Dermis microvascular lymphatic vessel endothelial cell (primary cell): ENCODE results near the gene PIP4K2C. TPM values are rescaled to one million over a fixed set of nuclear protein-coding genes. Genes with fewer than 3 reads are reported as not detected.
A peak's percentile ranks its signal among the peaks of the same experiment; 100 is the strongest.

Experiments
- DNase-seq, 2 donors: peaks; one replicate each; pipeline versions ENCODE4 v3.0.0 to v3.0.0-alpha.2; 2010; ENCODE audit warnings: low read depth in 2 of 2
- total RNA-seq: library from RNA; depleted of rRNA; stranded (reverse); fragments of >200 nt; gene quantifications from 2 replicates; pipeline ENCODE4 v1.2.1, GENCODE V29; 2014

The PIP4K2C gene
- total RNA-seq, result 10.9 and 15.2 TPM in 2 replicates

DNA sequence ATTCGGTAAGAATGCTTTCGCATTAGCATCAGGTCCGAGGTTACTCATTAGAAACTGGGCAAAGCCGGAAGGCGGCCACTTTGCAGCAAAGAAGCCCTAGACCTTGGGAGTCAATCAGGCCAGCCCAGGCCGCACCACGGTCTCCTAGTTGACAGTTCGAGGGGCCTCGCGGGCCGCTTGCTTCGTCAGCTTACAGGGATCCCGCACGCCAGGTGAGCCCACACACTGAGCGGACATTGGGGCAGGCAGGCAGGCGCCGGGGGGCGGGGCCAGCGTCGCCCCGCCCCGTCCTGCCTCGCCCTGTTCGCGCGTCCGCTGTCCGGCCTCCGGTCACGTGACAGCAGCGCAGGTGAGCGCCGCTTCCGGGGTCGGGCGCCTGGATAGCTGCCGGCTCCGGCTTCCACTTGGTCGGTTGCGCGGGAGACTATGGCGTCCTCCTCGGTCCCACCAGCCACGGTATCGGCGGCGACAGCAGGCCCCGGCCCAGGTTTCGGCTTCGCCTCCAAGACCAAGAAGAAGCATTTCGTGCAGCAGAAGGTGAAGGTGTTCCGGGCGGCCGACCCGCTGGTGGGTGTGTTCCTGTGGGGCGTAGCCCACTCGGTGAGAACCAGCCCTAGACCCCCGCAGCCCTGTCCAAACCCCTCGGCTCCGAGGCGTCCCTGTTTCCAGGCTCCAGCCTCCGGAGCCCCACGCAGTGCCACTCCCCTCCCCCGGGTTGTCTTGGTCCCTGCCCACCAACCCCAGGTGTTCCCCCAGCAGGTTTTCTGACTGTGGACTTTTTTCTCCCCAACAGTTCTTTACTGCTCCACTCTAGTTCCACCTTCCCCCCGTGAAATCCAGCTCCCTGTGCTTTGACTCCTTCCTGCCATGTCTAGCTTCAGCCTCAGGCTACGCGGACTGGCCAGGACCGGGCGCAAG, at the start of gene PIP4K2C:
TSS of gene PIP4K2C (plus strand) at position 329 of the 918 bp plus-strand sequence. CDS start at position 427, 98 bp downstream.
- peak in 1 of 2 donors; percentile 27 for DNase-seq

DNA sequence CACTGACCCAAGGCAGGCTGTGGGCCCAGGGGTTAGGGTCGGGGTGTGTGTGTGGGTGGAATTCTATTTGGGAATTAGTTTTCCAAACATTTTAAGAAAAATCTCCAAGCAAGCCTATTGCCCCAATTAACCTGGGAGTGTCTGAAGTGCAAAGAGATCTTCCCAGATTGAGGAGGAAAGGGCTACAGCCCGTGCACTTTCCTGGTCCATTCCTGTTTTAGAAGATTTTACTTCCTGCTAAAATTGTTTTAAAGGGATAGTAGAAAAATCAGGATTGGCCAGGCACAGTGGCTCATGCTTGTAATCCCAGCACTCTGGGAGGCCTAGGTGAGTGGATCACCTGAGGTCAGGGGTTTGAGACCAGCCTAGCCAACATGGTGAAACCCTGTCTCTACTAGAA, 49.3 kb upstream of the PIP4K2C start:
- no peak for DNase-seq

DNA sequence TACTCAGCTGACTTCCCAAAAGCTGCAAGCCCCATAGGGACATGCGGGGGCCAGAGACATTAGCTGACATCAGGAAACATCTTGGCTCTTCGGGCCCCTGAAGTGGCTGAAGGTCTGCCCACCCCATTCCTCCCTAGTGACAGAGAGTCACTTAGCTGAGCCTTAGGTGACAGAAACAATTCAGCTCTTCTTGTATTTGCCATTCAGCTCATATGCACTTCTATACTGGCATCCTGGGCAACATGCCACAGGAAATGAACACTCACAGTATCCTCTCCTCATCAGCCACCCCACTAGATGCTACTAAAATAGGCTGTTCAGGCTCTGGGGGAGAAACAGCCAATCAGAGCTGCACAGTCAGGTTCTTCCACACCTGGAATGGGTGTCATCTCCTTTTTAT, 47.4 kb upstream of the PIP4K2C start:
- DNase-seq, result peak in 1 of 2 donors; percentile 45

DNA sequence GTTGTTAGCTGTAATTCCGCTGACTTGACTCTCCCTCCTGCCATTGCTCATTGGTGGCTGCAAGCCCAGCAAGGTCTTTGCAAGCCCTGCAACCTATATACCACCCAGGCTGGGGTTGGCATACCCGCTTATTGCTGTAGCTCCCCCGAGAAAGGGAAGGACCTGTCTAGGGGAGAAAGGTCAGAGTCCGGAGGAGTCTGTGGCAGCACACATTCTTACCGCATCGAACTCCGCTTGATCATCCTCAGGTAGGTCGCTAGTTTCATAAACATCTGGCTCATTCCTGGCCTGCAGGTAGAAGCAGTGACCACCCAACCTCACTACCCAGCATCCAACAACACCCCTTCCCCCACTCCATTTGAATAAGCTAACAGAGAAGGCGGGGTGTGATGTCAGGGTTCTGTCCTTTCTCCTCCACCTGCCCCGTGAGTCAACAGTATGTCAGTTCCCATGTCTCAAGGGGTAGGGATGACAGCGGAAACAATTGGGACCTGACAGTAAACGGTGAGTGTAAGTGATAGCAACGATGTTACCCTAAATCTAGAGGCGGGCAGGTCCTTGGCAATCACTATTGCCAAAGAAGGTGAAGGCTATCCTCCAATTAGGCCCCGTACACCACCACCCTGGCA, 45.1 kb upstream of the PIP4K2C start:
- peak in 1 of 2 donors; percentile 24 for DNase-seq

DNA sequence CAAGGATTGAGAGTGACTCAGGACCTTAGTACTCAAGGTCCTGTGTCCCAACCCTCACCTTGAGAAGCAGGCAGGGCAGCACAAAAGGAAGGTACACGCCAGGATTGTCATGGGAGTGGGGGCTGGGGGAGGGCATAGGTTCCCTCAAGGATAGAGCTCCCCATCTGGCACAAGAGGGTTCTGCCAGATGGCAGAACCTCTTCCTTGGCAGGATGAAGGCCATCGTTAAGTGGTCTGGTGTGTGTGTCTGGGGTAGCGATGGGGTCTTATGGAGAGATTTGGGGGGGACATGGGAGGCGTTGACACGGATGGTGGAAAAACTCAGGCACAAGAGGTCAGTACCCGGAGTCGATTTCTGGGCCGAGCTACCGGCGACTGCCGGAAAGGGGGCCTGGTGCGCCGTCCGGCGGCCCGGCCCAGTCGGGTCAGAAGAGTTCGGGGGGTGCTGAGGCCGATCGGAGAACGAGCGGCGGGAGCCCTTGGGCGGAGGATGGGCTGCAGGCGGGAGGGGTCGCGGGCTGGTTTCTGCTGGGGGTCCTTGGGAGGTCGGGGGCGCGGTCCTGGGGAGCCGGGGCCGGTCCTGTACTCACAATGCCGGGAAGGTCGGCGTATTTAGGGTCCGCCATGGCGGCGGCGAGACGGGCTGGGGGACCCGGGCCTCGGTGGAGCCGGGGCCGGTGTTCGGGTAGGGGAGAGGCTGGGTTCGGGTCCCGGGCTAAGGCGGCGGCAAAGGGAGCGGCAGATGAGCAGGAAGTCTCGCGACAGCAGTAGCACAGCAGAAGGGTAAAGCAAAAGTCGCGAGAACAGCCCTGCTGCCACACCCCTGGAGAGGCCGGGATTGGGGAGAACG, 44.3 kb upstream of the PIP4K2C start, which contains the start of gene DCTN2:
TSS of gene DCTN2 (minus strand) at position 755 of the 850 bp plus-strand sequence. CDS start at position 626, 129 bp downstream.
- peak; percentile 94 to 98 for DNase-seq

DNA sequence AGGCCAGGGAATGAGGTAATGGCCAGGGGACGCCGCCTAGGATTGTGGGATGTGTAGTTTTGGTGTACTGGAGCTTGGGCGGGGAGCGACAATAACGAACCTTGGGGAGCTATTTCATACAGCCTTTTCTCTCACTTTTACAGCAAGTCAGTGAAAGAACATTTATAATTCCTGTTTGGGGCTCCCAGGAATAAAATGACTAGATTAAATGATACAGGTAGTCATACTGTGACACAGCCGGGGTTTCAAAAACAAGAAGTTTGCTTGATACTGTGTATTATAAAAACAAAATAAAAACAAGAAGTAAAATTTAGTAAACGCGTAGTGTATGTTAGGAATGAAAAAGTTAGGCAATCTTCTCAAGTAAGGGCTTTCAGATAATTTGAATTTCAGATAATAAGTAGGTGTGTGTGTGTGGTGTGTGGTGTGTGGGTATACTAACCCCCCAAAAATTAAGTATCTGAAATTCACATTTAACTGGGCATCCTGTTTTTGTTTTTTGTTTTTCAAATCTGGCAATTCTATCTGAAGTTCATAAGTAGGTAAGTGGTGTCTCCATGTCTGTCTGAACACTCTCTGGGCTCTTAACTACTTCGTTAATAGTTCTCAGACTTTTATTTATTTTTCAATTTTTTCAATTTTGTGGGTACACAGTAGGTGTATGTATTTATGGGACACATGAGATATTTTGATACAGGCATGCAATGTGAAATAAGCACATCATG, 43.5 kb upstream of the PIP4K2C start:
- DNase-seq, result no peak

DNA sequence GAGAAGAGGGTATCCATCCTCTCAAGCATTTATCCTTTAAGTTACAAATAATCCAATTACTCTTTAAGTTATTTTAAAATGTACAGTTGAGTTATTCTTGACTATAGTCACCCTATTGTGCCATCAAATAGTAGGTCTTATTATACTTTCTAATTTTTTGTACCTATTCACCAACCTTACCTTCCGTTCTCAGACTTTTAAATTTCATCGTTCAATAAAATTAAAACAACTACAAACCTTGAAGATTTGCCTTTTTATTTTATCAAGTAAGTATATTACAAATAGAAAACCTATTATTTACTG, 43.0 kb upstream of the PIP4K2C start:
- no peak for DNase-seq

DNA sequence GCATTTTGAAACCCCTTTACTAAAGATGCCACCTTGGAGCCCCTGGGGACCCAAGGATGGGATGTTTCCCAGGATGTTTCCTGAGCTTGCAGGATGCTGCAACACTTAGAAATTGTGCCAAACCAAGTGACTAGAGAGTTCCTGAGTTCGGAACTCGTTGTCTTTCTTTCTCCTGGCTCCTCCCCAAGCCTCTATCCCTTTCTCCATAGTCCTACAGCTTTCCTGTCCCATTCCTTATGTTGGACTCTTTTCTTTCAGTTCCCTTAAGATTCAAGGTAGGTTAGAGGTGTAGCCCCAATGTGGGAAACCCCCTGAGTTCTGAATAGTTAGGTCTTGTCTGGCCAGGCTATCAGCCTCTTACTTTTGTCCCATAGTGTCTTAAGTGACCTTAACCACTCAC, 42.5 kb upstream of the PIP4K2C start:
- DNase-seq, result no peak

DNA sequence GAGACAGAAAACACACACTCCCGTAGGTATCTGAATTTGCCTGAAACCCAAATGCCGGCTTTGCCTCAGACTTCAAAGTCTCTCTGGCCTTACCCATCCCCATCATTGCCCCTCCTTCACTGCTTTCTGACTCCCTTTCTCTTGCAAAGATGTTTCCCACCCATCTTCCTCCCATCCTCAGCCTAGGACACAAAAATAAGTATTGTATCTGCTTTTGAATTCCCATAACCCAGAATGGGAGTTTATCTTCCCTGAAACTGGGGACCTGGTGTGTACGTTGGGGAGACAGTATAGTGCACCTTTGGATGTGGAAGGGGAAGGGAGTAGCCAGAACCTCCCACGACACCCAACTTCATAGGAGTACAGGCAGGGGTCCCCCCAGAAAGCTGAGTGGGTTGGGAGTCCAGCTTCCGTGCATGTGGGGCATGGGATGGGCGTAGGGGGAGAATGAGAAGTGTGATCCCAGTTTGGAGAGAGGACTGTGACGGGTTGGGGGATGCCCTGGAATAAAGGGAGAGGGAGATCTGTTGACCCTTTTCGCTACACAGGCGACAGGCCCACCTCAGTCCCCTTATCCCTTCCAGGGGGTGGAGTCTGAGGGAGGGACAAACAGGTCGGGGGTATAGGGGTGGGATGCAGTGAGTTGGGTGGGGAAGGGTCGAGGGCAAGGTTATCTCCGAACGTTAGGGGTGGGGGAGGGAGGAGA, 41.6 kb upstream of the PIP4K2C start:
- no peak for DNase-seq

DNA sequence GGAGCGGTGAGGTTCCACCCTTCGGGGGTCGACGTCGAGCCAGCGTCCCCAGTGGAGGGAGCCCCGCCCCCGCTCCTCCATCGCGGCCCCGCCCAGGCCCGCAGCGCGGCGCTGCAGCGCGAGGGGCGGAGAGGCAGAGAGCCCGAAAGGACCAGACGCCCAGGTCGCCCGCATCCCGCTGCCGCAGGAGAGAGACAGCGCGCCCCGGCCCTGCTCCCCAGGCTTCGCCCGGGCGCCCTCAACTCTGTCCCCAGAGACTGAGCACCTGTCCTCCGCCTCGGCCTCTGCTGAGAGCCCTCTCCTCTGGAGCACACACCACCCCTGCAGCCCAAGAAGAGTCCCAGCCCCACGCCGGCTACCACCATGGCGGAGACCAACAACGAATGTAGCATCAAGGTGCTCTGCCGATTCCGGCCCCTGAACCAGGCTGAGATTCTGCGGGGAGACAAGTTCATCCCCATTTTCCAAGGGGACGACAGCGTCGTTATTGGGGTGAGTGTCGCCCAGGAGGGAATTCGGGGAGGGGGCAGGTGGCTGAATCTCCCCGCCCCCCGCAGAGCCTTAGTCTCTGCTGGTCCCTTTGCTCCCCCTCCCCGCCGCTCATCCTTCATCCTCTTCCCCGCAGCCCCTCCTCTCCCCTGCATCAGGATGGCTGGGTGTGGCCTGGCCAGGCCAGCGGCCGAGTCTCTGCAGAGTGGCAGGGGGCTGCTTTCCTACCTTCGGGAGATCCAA, 40.9 kb upstream of the PIP4K2C start, which contains the start of gene KIF5A:
TSS of gene KIF5A (plus strand) at position 136 of the 732 bp plus-strand sequence. CDS start at position 364, 228 bp downstream.
- DNase-seq, result no peak

DNA sequence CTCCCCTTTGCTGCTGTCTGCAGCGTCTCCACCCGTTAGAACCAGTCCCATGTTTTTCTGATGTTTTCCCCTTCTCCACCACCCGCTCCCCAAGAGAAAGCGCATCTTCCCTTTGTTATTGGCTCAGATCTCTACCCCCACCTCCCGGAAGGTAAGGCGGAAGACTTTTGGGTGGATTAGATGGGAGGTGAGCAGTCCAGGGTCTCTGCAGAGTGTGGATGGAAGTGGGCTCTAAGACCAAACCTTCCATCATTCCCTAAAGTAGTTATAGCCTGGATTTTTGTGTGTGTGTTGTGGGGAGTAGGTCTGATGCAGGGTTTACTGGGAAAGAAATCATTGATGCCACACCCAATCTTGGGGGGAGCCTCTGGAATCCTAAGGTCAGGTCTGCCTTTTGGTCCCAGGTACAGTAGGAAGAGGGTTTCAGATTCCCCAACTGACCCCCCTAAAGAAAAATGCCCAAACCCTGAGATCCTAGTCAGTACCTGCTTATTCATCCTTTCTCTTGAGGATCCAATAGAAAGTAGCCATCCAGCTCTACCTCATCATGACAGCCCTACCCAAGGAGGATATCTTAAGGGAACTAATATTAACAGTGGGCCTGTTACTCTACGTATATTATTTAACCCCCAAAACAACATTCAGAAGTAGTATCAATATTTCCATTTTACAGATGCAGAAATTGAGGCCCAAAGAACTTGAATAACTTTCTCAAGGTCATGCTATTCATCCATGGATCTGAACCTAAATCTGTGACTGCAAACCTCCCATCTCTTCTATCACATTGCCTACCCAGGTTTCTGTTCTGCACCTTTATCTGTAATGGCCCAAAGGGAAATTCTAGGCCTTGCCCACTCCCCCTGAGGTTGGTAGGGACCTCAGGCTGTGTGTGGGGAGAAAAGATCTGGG, 40.1 kb upstream of the PIP4K2C start:
- no peak for DNase-seq

DNA sequence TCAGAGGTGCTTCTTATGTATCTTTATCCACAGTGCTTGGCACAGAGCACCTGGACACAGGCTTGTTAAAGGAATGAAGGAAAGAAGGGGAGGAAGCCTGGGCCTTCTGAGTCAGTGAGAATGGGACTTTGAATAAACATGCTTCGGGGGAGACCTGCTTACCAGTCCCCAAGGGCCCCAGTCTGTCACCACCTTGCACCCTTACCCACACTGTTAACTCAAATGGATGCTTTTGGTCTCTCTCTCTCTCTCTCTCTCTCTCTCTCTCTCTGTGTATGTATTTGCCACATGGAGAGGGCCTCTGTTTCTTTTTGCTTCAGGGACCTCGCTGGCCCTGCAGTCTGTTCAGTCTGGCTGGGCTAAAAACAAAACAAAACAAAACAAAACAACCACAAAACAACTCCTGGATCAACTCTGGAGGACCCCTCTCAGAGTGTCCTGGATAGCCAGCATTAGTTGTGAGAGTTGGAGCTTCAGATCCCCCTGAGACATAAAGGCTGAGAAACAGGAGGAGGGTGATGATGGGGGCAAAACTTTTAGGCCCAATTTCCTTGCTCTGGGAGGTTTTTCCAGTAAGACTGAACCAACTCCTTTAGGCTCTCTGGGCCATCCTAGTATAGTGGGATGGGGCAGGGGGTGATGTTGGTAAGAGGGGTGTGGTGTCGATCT, 39.2 kb upstream of the PIP4K2C start:
- no peak for DNase-seq

DNA sequence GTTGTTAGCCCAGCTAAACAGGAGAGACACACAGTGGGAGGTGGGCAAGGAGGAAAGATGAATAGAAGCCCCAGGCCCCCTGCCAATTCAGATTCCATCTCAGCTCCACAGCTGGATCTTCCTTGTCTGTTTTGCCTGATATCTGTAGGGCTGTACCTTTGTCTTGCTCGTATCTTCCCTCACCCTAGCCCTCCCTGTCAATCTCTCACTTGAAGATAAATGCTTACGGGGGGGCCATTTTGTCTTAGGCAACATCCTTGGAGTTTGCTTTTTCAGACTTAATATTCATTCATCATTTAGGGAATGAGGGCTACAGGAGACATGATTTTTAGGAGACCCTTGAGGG, 38.7 kb upstream of the PIP4K2C start:
- DNase-seq, result no peak

DNA sequence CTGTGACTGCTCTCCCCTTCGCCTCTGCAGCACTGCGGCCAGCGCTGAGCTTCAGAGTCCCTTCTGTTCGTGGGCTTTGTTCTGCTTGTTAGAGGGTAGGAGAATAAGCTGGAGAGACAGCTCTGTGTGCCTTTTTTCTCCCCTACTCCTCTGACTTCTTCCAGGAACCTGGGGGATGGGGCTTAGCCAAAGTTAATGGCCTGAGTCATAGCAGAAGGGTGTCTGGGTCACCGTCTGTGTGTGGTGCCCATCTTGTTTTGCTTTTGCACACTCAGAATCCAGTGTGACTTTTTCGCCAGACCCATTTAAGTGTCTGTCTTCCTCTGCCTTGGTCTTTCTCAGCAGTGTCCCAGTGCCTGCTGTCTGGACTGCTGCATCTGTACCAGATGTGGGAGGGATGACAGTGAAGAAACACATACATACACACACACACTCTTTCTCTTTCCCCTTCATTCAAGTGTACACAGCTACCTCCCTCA, 38.1 kb upstream of the PIP4K2C start:
- DNase-seq, result no peak

DNA sequence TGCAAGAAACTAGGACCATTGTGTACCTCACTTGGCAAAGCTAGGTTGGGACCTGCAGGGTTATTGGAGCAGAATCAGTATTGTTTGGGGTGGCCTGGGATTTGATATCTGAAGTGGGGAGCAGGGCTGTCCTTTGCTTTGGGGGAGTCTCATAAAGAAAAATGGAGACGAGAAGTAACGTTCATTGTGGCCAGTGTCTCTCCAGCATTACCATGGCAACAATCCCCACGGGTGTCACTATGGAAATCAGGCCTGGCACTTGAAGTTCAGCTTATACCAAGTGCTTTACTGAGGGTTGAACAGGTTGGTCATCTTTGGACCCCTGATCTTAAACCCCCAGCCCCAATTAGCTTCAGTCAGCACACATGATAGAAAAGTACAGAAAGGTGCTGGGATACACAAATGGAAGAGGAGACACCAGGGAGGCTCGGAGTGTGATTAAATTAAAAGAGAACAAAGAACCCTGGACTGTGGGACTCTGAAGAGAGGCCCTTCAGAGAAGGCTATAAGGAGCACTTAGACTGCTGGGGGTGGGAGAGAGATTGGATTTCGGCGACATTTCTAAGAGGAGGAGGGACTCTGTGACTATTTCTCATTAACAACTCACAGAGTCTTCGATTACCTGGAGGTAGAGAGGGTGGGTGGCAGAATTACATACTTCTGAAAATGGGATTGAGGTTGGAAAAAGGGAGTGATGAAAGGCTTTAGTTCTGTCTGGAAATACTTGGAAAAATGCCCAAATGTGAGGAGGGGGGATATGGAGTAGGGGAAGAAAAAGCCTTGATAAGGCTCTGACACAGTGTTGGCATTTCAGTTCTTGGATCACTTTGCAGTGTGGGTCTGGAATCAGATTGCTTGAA, 37.4 kb upstream of the PIP4K2C start:
- DNase-seq, result no peak

DNA sequence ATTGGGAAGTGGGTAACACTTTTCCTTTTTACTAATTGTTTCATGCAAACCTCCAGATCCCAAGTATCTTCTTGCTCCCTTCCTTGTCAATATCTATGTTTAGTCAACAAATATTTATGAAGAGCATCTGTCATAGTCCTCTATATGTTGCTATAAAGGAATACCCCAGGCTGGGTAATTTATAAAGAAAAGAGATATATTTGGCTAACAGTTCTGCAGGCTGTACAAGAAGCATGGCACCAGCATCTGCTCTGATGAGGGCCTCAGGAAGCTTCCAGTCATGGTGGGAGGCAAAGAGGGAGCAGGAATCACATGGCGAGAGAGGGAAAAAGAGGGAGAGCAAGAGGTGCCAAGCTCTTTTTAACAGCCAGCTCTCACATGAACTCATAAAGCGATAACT, 36.5 kb upstream of the PIP4K2C start:
- DNase-seq, result no peak

DNA sequence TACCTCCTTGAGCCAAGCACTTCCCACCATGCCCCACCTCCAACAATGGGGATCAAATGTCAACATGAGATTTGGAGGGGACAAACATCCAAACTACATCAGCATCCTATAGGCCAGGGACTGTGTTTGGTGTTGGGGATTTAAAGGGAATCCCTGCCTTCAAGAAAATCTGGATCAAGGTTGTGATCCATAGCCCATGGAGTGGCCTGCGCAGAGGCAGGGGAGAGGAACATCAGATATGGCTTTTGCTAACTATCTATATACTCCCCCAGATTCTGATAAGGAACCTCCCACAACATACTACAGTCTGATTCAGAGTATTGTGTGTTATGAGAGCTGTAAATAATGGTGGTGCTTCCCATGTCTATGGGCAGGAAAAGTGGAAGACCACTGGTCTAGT, 36.1 kb upstream of the PIP4K2C start:
- DNase-seq, result no peak
